Measurements from ENCODE around the gene DPP6.

Gene DPP6

DNA sequence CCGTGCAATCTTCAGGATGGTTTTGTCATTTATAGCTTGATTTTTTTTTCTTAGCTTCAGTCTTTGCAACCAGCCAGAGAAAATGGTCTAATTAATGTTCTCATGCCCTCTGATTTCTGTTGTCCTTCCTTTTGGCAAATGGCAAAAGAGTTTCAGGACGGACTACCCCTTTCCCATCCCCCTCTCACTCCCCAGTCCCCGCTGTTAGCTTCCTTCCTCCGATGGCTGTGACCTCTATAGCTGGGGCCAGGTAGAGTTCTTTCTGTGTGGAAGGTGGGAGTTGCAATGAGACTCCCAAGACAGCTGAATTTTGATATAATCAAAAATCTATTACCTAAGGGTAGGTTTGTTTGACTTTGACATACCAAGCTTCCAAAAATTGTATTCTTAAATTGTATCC, 588.7 kb downstream of the DPP6 start:
- no peak overlapping the region for H3K27ac ChIP-seq
- no peak for TF ChIP-seq CTCF (conservative IDR thresholded peaks at IDR 0.05)

DNA sequence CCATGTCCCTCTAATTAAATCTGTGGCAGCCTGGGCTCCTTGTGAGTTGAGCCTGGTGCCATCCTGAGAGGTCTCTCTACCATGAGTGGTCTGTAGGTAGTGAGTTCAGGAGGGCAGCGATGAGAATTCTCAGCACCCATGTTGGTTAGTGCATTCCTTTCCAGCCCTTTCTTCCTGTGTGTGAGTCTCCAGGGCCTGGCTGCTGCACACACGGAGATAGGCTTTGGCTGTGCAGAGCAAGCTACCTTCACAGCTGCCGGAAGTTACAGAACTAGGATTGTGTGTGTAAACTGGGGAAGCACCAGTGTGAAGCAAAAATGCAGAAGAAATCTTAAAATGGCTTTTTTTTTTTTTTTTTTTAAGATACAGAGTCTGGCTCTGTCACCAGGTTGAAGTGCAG, 592.2 kb downstream of the DPP6 start:
- no peak overlapping the region for H3K27ac ChIP-seq
- no peak for TF ChIP-seq CTCF (conservative IDR thresholded peaks at IDR 0.05)

DNA sequence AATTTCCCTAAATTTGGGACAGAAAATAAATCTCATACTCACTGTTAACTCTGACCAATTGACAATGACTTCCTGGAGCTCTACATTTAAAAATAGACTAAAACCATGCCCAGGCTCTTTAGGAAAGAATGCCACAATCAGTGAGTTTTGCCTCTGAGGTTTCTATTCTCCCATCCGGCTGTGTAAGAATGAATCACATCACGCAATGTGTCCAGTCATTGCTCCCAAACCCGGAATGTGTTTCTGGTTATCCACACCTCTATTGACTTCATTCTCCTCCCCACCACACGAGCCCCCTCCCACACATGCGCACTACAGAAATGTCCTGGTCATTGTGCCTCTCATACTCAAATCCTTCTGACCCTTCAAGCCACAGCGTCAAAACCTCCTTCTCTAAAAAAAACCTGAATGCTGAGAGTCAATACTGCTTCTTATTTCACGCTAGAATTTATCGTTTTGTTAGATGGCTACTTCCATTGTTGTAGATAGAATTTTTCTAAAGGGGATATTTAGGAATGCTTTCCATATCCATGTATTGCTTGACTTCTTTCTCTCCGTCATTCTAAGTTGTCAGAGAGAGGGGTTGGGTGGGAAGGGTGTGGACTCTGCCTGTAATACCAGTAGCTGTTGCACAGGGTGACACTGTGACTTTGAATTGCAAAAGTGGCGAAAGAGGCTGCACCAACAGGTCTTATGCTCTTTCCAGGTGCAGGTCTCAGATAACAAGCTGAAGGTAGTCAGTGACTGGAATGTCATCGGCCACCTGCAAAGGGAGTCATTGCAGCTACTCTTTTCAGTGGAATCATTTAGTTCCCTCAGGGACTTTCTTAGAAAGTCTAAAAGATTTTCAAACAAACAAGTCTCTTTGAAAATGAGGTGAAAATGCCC, 594.2 kb downstream of the DPP6 start:
- H3K27ac ChIP-seq: no peak overlapping the region
- TF ChIP-seq CTCF (conservative IDR thresholded peaks at IDR 0.05): no peak

- TF ChIP-seq CTCF (conservative IDR thresholded peaks at IDR 0.05): no peak
- H3K27ac ChIP-seq: no peak overlapping the region
Measured at GRCh38 chr7:154647625-154648024, 595.4 kb downstream of the DPP6 start.

GRCh38 chr7:154649015-154649414, 596.8 kb downstream of the DPP6 start:
- no peak for TF ChIP-seq CTCF (conservative IDR thresholded peaks at IDR 0.05)
- H3K27ac ChIP-seq: no peak overlapping the region

DNA sequence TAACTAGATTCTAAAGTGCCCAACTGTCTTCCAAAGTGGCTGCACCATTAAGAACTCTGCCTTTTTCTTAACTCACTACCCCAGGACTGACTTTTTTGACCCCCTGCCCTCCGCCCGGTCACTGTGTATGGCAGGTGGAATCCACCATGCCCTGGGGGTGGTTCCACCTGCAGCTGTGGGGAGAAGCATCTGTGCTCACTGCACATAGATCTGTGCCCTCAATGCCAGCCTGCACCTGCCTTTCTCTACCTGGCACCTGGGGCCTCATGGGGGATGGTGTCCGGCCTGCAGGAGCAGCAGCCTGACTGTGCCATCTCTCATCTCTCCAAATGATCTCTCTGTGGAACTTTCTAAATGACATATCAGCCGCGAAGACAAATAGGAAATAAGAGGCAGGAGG, 597.2 kb downstream of the DPP6 start:
- no peak for TF ChIP-seq CTCF (conservative IDR thresholded peaks at IDR 0.05)
- no peak overlapping the region for H3K27ac ChIP-seq

GRCh38 chr7:154650275-154650674, 598.1 kb downstream of the DPP6 start:
- no peak overlapping the region for H3K27ac ChIP-seq
- no peak for TF ChIP-seq CTCF (conservative IDR thresholded peaks at IDR 0.05)

Data from VCaP (cell line).